ENCODE results near the gene SERPINA4. TPM values are rescaled to one million over a fixed set of nuclear protein-coding genes. Genes with fewer than 3 reads are reported as not detected.
"Not testable (repeated sequence)": the region's sequence is repeated elsewhere in the genome, so short reads cannot be mapped to it uniquely, and the experiment has no call there.

SERPINA4 gene
- total RNA-seq, 1 experiment from 2014 or later = not detected

DNA sequence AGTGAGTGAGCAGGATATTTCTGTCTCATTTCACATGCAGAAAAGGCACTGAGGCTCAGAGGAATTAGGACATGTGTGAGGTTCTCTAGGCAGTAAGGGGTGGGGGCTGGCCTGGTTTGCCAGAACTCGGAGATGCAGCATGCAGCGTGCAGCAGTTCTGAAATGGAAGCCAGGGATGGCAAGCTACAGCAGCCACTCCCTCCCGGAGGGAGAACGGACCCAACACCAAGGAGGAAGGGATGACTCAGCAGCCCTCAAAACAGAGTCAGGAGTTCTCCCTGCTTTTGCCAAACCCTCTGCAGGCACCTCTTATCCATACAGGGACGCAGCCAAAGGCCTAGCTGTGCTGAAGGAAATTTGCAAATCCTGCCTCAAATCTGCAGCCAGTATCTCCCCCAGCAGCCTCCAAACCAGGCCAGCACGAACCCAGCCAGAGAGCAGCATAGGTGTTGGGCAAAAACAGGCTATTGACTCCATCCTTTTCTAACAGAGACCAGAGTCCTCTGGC, 40.7 kb downstream of the SERPINA4 start:
- DNase-seq (ENCODE audit: low read depth) = peak; percentile 27
- in situ Hi-C loops (cut with HindIII; ENCODE audit: low pct_unique_long_range_greater_than_20kb, low sequenced_read_pairs) = no loop called here

DNA sequence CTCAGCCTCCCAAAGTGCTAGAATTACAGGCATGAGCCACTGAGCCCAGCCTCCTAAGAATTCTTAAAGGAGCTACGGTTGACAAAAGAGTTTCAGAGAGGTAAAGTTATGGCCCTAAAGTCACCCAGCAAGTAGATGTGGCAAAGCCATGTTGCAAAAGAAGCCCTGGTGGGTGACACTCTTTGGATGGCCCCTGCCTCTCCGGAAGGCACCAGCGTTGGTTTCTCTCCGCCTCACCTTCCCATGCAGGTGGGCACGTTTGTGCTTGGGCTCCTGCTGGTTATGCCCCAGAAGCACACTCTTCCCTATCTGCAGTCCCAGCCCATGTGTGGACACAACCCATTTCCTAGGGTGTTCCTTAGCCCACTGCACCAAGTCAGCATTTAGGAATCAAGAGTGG, 41.5 kb downstream of the SERPINA4 start:
- in situ Hi-C loops (cut with HindIII; ENCODE audit: low pct_unique_long_range_greater_than_20kb, low sequenced_read_pairs) = no loop called here

DNA sequence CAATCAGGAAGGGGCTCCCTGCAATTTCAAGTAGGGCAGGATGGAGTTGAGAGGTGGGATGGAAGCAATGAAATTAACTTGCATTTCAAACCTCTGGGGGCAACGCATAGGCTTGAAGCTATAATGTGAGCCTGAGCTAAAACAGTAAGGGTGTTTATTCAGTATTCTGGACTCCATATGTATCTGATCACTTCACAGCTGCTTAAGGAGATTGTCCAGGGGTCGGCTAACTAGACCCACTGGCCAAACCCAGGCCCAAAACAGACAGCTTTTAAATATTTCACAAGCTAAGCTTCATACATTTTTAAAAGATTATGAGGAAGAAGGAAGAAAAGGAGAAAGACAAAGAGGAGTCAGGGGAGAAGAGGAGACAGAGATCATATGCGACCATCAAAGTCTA, 44.1 kb downstream of the SERPINA4 start:
- in situ Hi-C loops (cut with HindIII; ENCODE audit: low pct_unique_long_range_greater_than_20kb, low sequenced_read_pairs) = no loop called here
- no peak for DNase-seq (ENCODE audit: low read depth)

More for the DNA sequence above, 41.5 kb downstream of the SERPINA4 start:
- DNase-seq (ENCODE audit: low read depth) = no peak

DNA sequence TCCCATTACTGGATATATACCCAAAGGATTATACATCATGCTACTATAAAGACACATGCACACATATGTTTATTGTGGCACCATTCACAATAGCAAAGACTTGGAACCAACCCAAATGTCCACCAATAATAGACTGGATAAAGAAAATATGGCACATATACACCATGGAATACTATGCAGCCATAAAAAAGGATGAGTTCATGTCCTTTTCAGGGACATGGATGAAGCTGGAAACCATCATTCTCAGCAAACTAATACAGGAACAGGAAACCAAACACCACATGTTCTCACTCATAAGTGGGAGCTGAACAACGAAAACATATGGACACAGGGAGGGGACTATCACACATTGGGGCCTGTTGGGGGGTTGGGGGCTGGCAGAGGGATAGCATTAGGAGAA, 47.7 kb downstream of the SERPINA4 start:
- DNase-seq (ENCODE audit: low read depth); in situ Hi-C loops (cut with HindIII; ENCODE audit: low pct_unique_long_range_greater_than_20kb, low sequenced_read_pairs): not testable (repeated sequence)

DNA sequence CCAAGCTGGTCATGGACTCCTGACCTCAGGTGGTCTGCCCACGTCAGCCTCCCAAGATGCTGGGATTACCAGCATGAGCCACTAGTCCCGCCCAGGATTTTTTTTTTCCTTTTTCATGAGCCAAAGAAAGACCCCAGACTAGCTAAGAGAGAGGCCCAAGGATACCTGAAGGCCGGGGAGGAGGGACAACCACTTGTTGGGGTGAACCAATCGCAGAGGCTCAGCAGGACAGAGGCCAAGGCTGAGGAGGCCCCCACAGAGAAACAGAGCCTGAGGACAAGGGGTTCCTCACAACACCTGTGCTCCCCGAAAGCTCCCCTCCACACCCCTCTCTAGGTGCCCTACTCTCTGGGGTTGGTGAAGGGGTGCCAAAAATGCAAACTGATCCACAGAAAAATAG, 49.9 kb downstream of the SERPINA4 start:
- no peak for DNase-seq (ENCODE audit: low read depth)
- in situ Hi-C loops (cut with HindIII; ENCODE audit: low pct_unique_long_range_greater_than_20kb, low sequenced_read_pairs) = no loop called here

DNA sequence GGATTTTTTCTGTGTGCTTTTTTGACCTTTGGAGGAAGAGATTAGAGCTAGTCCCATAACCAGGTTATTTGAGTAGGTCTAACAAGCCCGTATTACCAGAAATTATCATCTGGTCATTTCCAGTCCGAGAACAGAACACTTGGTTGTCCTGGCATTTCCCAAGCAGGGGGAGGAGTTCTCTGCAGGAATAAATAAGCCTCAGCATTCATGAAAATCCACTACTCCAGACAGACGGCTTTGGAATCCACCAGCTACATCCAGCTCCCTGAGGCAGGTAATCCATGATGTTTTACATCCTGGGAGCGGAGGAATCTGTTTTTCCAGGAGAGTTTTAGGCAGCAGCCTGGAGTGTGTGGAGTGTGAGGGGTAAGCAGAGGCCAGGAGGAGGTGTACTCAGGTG, 50.9 kb downstream of the SERPINA4 start, which contains the start of gene SERPINA3:
Gene SERPINA3 (plus strand): TSS at position 218 of the 400 bp plus-strand sequence. CDS start 2,051 bp downstream, outside the sequence.
- DNase-seq (ENCODE audit: low read depth) = no peak
- in situ Hi-C loops (cut with HindIII; ENCODE audit: low pct_unique_long_range_greater_than_20kb, low sequenced_read_pairs) = no loop called here

DNA sequence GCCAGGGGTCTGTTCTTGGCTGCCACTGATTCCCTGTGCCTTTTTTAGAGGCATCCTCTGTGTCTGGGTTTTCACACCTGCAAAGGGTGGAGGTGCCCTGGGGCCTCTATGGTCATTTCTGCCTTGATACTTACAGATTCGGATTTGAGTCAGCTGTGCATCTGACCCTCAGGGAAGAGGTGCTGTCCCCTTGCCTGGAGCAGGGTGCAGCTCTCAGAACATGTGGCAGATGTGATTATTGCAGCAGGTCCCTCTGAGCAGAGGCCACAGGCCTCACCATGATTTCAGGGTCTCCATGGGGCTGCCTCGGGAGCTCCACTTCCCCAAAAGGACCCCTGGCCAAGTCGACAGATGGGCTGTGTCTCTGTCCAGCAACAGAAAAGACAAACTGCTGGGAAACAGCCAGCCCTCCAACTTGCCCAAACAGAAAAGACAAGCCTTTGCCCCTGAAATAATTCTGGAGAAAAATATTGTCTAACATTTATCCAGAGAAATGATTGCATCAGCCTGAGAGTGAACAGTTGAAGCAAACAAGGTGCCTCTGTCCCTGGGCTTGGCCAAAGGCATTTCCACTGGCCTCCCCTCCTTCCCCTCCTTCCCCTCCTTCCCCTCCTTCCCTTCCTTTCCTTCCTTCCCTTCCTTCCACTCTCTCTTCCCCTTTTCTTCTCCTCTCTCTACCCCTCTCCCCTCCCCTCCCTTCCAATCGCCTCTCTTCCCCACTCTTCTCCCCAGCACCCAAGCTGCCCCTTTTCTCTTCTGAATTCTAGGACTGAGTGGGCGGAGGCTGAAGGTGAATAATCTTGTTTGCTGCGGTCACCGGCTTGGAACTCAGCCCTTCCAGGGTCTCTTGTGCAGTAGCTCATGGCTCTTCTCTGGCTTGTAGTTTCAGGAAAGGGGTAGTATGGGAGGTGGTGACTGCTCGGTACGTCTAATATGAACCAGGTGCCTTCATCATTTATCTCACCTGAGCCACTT, 51.6 kb downstream of the SERPINA4 start:
- in situ Hi-C loops (cut with HindIII; ENCODE audit: low pct_unique_long_range_greater_than_20kb, low sequenced_read_pairs) = no loop called here

DNA sequence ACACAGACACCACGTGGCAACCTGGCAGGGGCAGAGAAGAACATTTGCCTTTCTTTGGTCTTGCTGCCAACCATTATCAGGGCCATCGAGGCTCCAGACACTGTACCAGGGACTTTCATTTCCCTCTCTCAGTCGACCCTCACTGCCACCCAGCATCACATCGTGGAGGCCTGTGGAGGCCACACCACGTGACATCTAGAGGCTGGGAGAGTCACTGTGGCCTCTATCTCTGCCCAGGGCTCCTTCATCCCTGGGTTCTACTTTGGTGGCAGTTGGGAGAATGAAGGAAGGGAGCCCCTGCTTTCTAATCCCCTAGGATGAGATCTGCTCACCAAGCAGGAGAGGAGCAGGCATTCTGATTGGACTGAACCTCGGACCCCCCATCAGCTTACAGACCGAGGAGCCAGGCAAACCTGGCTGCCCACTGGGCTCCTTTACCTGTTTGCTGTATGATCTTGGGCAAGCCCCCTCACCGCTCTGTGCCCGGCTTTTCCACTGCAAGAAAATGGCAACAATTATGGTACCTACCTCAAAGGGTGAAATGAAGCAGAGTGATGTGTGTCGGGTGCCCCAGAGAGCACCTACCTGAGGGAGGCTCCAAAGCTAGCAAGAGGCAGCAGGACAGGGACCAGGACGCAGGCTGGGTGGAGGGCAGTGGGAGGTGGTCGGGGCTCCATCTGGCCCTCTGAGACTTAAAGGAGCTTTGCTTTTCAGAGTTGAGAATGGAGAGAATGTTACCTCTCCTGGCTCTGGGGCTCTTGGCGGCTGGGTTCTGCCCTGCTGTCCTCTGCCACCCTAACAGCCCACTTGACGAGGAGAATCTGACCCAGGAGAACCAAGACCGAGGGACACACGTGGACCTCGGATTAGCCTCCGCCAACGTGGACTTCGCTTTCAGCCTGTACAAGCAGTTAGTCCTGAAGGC, 52.7 kb downstream of the SERPINA4 start:
- in situ Hi-C loops (cut with HindIII; ENCODE audit: low pct_unique_long_range_greater_than_20kb, low sequenced_read_pairs) = no loop called here
- DNase-seq (ENCODE audit: low read depth) = no peak

More for the DNA sequence above, 51.6 kb downstream of the SERPINA4 start:
- no peak for DNase-seq (ENCODE audit: low read depth)

DNA sequence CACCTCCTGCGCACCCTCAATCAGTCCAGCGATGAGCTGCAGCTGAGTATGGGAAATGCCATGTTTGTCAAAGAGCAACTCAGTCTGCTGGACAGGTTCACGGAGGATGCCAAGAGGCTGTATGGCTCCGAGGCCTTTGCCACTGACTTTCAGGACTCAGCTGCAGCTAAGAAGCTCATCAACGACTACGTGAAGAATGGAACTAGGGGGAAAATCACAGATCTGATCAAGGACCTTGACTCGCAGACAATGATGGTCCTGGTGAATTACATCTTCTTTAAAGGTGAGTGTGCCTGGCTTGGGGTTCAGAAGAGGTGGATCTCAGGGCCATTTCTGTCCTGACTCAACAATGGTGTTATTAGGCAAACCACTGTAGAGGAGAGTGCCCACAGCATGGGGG, 53.6 kb downstream of the SERPINA4 start:
- in situ Hi-C loops (cut with HindIII; ENCODE audit: low pct_unique_long_range_greater_than_20kb, low sequenced_read_pairs) = no loop called here
- no peak for DNase-seq (ENCODE audit: low read depth)

DNA sequence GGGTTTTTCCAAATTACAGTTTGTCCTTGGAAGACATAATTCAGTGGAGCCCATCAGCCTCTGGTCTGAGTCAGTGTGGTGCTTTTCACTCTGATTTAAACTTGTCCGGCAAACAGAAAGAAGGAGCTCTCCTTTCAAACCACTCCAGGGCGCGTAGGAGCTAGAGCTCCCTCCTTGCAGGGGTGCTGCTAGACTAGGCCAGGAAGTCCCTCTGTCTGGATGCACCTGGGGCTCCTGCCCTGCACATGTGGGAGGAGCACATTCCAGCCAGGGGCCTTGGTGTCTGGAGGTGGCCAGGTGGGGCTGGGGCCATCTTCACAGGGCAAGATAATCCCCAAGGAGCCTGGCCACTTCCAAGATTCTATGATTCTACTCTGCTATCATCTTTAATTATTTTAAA, 54.0 kb downstream of the SERPINA4 start:
- in situ Hi-C loops (cut with HindIII; ENCODE audit: low pct_unique_long_range_greater_than_20kb, low sequenced_read_pairs) = no loop called here
- no peak for DNase-seq (ENCODE audit: low read depth)

DNA sequence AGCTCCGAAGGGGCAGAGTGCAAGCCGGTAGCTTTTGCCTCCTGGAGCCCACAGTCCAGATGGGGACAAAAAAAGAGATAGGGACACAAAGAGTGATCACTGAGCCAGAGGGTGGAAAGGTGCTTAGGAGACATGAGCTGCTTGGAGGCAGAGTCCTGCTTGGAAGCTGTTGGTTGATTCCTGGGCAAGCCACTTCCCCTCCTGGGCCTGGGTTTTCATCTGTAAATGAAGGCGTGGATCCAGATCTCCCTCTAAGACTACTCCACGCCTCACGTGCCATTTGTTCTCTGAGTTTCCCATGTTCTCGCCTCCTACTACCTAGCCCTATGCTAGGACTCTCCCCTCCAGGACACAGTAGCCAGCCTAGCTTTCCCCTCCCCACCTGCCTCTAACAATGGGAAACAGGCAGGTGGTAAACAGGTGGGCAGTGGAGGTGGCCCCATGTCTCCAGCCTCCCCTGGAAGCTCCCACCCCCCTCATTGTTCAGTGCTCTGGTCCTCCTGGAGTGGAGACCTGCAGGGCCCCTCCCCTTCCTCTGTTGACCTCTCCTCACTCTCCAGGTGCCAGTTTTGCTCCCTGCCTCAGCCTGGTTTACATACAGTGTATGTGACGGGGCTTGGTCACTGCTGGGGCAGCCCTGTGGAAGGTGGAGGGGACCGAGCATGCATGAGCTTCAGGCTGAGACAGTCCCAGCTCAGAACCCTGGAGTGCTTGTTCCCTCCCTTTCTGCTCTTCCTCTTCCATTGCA, 54.8 kb downstream of the SERPINA4 start:
- in situ Hi-C loops (cut with HindIII; ENCODE audit: low pct_unique_long_range_greater_than_20kb, low sequenced_read_pairs) = no loop called here
- no peak for DNase-seq (ENCODE audit: low read depth)

DNA sequence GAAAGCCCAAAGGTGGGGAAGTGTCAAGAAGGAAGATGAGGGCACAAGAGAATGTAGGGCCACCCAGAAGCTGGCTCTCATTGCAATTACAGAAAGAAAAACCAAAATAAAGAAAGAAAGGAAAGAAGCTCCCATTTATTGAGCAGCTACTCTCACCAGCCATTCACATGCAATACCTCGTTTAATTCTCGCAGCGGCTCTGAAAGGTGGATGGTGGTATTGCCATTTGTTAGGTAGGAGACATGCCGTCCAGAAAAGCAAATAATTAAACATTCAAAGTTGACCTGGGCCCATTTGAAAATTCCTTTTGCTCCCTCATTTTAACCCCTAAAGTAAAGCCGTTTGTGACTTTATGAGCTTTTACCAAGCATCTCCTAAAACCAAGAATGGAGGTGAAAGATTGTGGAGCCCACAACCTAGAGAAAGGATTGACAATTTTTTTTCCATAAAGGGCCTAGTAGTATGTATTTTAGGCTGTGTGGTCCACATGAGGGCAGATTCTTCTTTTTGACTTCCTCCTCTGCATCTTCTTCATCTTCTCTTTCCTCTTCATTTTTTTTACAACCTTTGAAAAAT, 56.2 kb downstream of the SERPINA4 start:
- in situ Hi-C loops (cut with HindIII; ENCODE audit: low pct_unique_long_range_greater_than_20kb, low sequenced_read_pairs) = no loop called here
- DNase-seq (ENCODE audit: low read depth) = no peak

DNA sequence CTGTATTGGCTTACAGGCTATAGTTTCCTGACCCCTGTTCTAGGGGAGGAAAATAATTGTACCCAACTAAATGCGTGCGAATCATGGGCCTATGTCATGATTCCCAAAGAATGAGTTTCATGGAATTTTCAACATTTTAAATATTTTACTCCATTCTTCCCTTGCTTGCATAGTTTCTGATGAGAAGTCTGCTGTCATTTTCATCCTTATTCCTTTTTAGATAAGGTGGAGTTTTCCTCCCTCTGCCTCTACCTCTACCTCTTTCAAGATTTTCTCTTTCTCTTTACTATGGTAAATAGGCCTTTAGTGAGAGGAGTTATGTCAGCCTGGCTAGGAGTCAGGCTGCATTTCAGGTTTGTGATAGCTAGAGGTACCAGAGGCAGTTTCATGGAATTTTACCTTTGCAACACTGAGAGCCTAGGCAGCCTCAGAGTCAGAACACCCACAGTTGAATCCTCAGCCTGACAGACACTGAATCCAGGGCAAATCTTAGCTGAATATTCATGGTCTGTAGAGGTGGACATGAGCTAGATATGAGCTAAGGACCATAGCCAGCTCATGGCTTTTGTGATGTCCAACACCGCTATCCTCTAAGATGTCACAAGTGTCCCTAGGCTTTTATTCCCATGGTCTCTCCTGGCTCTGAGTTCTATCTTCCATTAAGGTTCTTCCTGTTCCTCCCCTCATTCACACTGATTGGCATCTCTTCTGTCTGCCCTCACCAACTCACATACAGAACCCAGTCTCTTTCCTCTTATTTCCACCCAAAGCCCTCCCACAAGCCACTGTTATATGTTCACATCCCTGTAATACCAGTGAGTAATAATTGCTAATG, 57.0 kb downstream of the SERPINA4 start:
- in situ Hi-C loops (cut with HindIII; ENCODE audit: low pct_unique_long_range_greater_than_20kb, low sequenced_read_pairs) = no loop called here

DNA sequence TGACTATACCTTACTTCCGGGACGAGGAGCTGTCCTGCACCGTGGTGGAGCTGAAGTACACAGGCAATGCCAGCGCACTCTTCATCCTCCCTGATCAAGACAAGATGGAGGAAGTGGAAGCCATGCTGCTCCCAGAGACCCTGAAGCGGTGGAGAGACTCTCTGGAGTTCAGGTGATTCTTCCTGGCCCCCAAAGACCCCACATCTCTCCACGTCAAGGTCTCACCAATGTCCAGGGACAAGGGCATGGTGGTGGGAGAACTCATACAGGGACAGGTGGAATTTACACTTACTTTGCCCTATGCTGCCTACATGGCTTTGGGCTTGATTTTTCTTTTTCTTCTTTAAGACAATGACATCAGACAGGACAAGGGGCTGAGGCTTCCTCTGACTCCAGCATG, 58.1 kb downstream of the SERPINA4 start:
- in situ Hi-C loops (cut with HindIII; ENCODE audit: low pct_unique_long_range_greater_than_20kb, low sequenced_read_pairs) = no loop called here
- no peak for DNase-seq (ENCODE audit: low read depth)

More for the DNA sequence above, 57.0 kb downstream of the SERPINA4 start:
- DNase-seq (ENCODE audit: low read depth) = no peak

Data from Caki2 (cell line).